H9 (cell line): ENCODE data around the gene TSPOAP1. TPM values are rescaled to one million over a fixed set of nuclear protein-coding genes. Genes with fewer than 3 reads are reported as not detected.

ENCODE experiments used
- DNase-seq: peaks from one replicate; pipeline ENCODE4 v3.0.0-alpha.2; 2017
- H2AFZ ChIP-seq: one replicate; pipeline ENCODE4 v1.6.1; 2013; ENCODE audit warnings: mild to moderate bottlenecking, low read length, control low read depth, moderate library complexity
- H2AK5ac ChIP-seq: 2 replicates; pipeline ENCODE4 v1.6.1; 2013; ENCODE audit warnings: low read length, control low read depth, mixed read lengths; ENCODE audit not compliant: insufficient read length
- H2BK120ac ChIP-seq: one replicate; pipeline ENCODE4 v1.6.1; 2013; ENCODE audit warnings: low read depth, mild to moderate bottlenecking, low read length, control low read depth, inconsistent platforms; ENCODE audit not compliant: poor library complexity, severe bottlenecking
- H2BK12ac ChIP-seq: 2 replicates; pipeline ENCODE4 v1.6.1; 2013; ENCODE audit warnings: low read length, control low read depth, mixed read lengths, low read depth; ENCODE audit not compliant: insufficient read length
- H2BK15ac ChIP-seq: 2 replicates; pipeline ENCODE4 v1.6.1; 2013; ENCODE audit warnings: low read depth, low read length, control low read depth
- H2BK20ac ChIP-seq: one replicate; pipeline ENCODE4 v1.6.1; 2013; ENCODE audit warnings: low read depth, mild to moderate bottlenecking, low read length, control low read depth, inconsistent platforms; ENCODE audit not compliant: poor library complexity, severe bottlenecking
- H2BK5ac ChIP-seq: 2 replicates; pipeline ENCODE4 v1.6.1; 2013; ENCODE audit warnings: low read length, control low read depth, mixed read lengths; ENCODE audit not compliant: insufficient read length
- H3K14ac ChIP-seq: 2 replicates; pipeline ENCODE4 v1.6.1; 2013; ENCODE audit warnings: low read length, control low read depth; ENCODE audit not compliant: insufficient read depth
- H3K18ac ChIP-seq: 2 replicates; pipeline ENCODE4 v1.6.1; 2013; ENCODE audit warnings: low read depth, mild to moderate bottlenecking, mixed read lengths, low read length, control low read depth; ENCODE audit not compliant: insufficient read length
- H3K23ac ChIP-seq: 2 replicates; pipeline ENCODE4 v1.6.1; 2013; ENCODE audit warnings: low read length, control low read depth, mixed read lengths, low read depth; ENCODE audit not compliant: insufficient read length
- H3K23me2 ChIP-seq: 2 replicates; pipeline ENCODE4 v1.6.1; 2013; ENCODE audit warnings: low read depth, mild to moderate bottlenecking, mixed read lengths, low read length, control low read depth; ENCODE audit not compliant: insufficient read length, poor library complexity, severe bottlenecking
- H3K27ac ChIP-seq: 2 replicates; pipeline ENCODE4 v1.5.1; 2013; ENCODE audit warnings: low read length, control low read depth, mixed read lengths, low read depth; ENCODE audit not compliant: insufficient read length
- H3K27me3 ChIP-seq: 2 replicates; pipeline ENCODE4 v1.6.1; 2013; ENCODE audit warnings: low read length, control low read depth, inconsistent platforms; ENCODE audit not compliant: insufficient read depth
- H3K4ac ChIP-seq: 2 replicates; pipeline ENCODE4 v1.6.1; 2013; ENCODE audit warnings: low read depth, mild to moderate bottlenecking, control low read depth, inconsistent platforms, low read length, moderate library complexity
- H3K4me1 ChIP-seq: 2 replicates; pipeline ENCODE4 v1.6.1; 2013; ENCODE audit warnings: low read length, control low read depth, inconsistent platforms; ENCODE audit not compliant: insufficient read depth
- H3K4me2 ChIP-seq: 2 replicates; pipeline ENCODE4 v1.6.1; 2013; ENCODE audit warnings: low read length, control low read depth, mixed read lengths; ENCODE audit not compliant: insufficient read length, insufficient read depth
- H3K56ac ChIP-seq: 2 replicates; pipeline ENCODE4 v1.6.1; 2013; ENCODE audit warnings: low read depth, mild to moderate bottlenecking, mixed read lengths, low read length, control low read depth; ENCODE audit not compliant: insufficient read length
- H3K79me1 ChIP-seq: 2 replicates; pipeline ENCODE4 v1.6.1; 2013; ENCODE audit warnings: low read depth, mild to moderate bottlenecking, moderate library complexity, low read length, control low read depth, inconsistent platforms; ENCODE audit not compliant: insufficient read depth, poor library complexity, severe bottlenecking
- H3K79me2 ChIP-seq: 2 replicates; pipeline ENCODE4 v1.6.1; 2013; ENCODE audit warnings: low read length, control low read depth, inconsistent platforms; ENCODE audit not compliant: insufficient read depth
- H3K9ac ChIP-seq: 2 replicates; pipeline ENCODE4 v1.6.1; 2013; ENCODE audit warnings: low read length, control low read depth, mixed read lengths; ENCODE audit not compliant: insufficient read length; ENCODE audit errors: extremely low read depth
- H3K9me3 ChIP-seq: one replicate; pipeline ENCODE4 v1.6.1; 2013; ENCODE audit warnings: low read depth, low read length, inconsistent platforms; ENCODE audit not compliant: control insufficient read depth
- H3T11ph ChIP-seq: one replicate; pipeline ENCODE4 v1.6.1; 2013; ENCODE audit warnings: mild to moderate bottlenecking, low read length, control low read depth, inconsistent platforms
- H4K20me1 ChIP-seq: one replicate; pipeline ENCODE4 v1.6.1; 2013; ENCODE audit not compliant: control insufficient read depth, insufficient read length, insufficient read depth
- H4K5ac ChIP-seq: 2 replicates; pipeline ENCODE4 v1.6.1; 2013; ENCODE audit warnings: low read depth, mild to moderate bottlenecking, mixed read lengths, low read length, control low read depth; ENCODE audit not compliant: insufficient read length
- H4K8ac ChIP-seq: replicated peaks from 2 replicates; pipeline ENCODE4 v1.6.1; 2013; ENCODE audit warnings: low read length, control low read depth, mixed read lengths, low read depth; ENCODE audit not compliant: insufficient read length
- H4K91ac ChIP-seq: 2 replicates; pipeline ENCODE4 v1.6.1; 2013; ENCODE audit warnings: low read depth, mild to moderate bottlenecking, moderate library complexity, mixed read lengths, low read length, control low read depth; ENCODE audit not compliant: insufficient read length
- H3K27ac Mint-ChIP-seq, 3 experiments: 2 replicates in 2 of 3; 3 replicates in 1 of 3; pipeline ENCODE4 v1.8.0; 2020 to 2021; ENCODE audit warnings: mixed read lengths in 3 of 3, mild to moderate bottlenecking in 1 of 3, moderate library complexity in 1 of 3
- H3K27me3 Mint-ChIP-seq: 2 replicates; pipeline ENCODE4 v1.8.0; 2021; ENCODE audit warnings: low read depth, mild to moderate bottlenecking, moderate library complexity, mixed read lengths
- H3K36me3 Mint-ChIP-seq, 3 experiments: 2 replicates in 2 of 3; 3 replicates in 1 of 3; pipeline ENCODE4 v1.8.0; 2020 to 2021; ENCODE audit warnings: low read depth in 3 of 3, mixed read lengths in 3 of 3; ENCODE audit not compliant: insufficient read depth in 1 of 3
- H3K4me1 Mint-ChIP-seq, 2 experiments: 2 replicates each; pipeline ENCODE4 v1.8.0; 2020; ENCODE audit warnings: mixed read lengths in 2 of 2
- H3K4me3 Mint-ChIP-seq, 2 experiments: 2 replicates in 1 of 2; 3 replicates in 1 of 2; pipeline ENCODE4 v1.8.0; 2020 to 2021; ENCODE audit warnings: mild to moderate bottlenecking in 2 of 2, mixed read lengths in 2 of 2, moderate library complexity in 1 of 2
- H3K9me3 Mint-ChIP-seq, 2 experiments: 2 replicates in 1 of 2; 3 replicates in 1 of 2; pipeline ENCODE4 v1.8.0; 2020; ENCODE audit warnings: mild to moderate bottlenecking in 2 of 2, mixed read lengths in 2 of 2, moderate library complexity in 1 of 2
- WGBS: extraction: QIAGEN DNeasy Blood & Tissue Kit; methylation state at CpG from one replicate; pipeline ENCODE4 v1.1.7; 2013; ENCODE audit warnings: missing lambda C conversion rate, low lambda C conversion rate, mixed read lengths; ENCODE audit not compliant: insufficient read length; ENCODE audit errors: extremely low coverage; 5-methylcytosine and 5-hydroxymethylcytosine counted together
- total RNA-seq: library from RNA; stranded (reverse); gene quantifications from 2 replicates; pipeline ENCODE4 v1.2.1, GENCODE V29; 2021
- TF ChIP-seq, protein P1 (sequence below): fragments of 200-600 bp; sonication (generic); conservative IDR thresholded peaks from 3 replicates; pipeline ENCODE4 v1.8.0; 2021; ENCODE audit warnings: antibody characterized with exemption, mild to moderate bottlenecking

Gene TSPOAP1
- total RNA-seq, 1 experiment from 2014 or later: 17.3 TPM

DNA sequence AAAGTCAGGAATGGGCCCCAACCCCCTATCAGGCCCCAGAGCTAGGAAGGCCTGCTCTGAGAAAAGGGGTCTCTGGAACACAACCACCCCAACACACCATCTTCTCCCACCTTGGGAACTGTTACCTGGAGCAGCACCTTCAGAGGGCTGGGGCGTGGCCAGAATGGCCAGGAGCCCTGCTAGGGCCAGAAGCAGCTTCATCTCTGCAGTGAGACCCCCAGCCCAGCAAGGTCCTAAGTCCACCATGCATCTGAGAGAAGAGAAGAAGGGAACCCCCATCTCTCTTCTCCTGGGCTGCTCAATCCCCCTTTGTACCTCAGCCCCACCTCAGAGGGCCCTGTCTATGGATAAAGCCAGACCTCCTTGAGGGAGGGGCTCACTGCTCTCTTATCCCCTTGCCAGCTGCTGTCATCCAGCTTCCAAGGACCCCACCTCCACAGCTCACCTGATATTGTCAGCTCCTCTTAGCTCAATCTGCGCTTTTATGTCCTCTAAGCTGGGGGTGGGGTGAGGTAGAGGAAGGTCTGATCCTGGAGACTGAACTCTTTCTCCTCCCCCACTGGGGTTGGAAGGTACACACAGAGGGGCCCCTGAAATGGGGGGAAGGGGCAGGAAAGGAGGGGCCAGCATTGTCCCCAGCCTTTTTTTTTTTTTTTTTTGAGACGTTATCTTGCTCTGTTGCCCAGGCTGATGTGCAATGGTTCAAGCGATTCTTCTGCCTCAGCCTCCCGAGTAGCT, 47.9 kb downstream of the TSPOAP1 start, which contains the start of gene MPO:
Gene MPO, minus strand, starts transcription at position 456 of the 738 bp plus-strand sequence. Its CDS starts 177 bp downstream, at position 279.
- WGBS: no CpG with 5 or more reads among the region's 5 CpGs
- H4K8ac ChIP-seq: no peak within 1 kb of the TSS
- H3K56ac ChIP-seq: no peak within 1 kb of the TSS
- Mint-ChIP-seq H3K27me3 (peaks cover 14% of the 10 kb centered on the region), H3K36me3 (no peaks in the 10 kb centered on the region; a peak in 2 of 7 replicates), H3K9me3 (no peaks in the 10 kb centered on the region), H3K4me3 (no peak within 1 kb of the TSS; a peak in 1 of 5 replicates), H3K27ac (peak within 1 kb of the TSS in 1 of 3 experiments; percentile 39; a peak in 1 of 7 replicates), H3K4me1 (peaks cover 22 to 28% of the 10 kb centered on the region in 2 experiments)
- no peaks in the 10 kb centered on the region for H3K23me2 ChIP-seq
- H3K9ac ChIP-seq: no peak within 1 kb of the TSS
- no peaks in the 10 kb centered on the region for H3K9me3 ChIP-seq
- no peak within 1 kb of the TSS for H3T11ph ChIP-seq
- H4K5ac ChIP-seq: no peak within 1 kb of the TSS
- no peaks in the 10 kb centered on the region for H3K79me1 ChIP-seq
- peaks cover 3% of the 10 kb centered on the region; the same call in 1 of the 2 replicates for H3K4me1 ChIP-seq
- TF ChIP-seq, protein P1, sequence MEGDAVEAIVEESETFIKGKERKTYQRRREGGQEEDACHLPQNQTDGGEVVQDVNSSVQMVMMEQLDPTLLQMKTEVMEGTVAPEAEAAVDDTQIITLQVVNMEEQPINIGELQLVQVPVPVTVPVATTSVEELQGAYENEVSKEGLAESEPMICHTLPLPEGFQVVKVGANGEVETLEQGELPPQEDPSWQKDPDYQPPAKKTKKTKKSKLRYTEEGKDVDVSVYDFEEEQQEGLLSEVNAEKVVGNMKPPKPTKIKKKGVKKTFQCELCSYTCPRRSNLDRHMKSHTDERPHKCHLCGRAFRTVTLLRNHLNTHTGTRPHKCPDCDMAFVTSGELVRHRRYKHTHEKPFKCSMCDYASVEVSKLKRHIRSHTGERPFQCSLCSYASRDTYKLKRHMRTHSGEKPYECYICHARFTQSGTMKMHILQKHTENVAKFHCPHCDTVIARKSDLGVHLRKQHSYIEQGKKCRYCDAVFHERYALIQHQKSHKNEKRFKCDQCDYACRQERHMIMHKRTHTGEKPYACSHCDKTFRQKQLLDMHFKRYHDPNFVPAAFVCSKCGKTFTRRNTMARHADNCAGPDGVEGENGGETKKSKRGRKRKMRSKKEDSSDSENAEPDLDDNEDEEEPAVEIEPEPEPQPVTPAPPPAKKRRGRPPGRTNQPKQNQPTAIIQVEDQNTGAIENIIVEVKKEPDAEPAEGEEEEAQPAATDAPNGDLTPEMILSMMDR: no peak
- H2AK5ac ChIP-seq: no peak within 1 kb of the TSS
- no peak for DNase-seq
- no peak within 1 kb of the TSS for H3K18ac ChIP-seq
- no peak within 1 kb of the TSS for H4K91ac ChIP-seq
- no peaks in the 10 kb centered on the region for H3K79me2 ChIP-seq
- H3K4me2 ChIP-seq: no peak within 1 kb of the TSS
- no peak within 1 kb of the TSS for H2BK20ac ChIP-seq
- no peak within 1 kb of the TSS for H2BK12ac ChIP-seq
- H4K20me1 ChIP-seq: no peaks in the 10 kb centered on the region
- H3K14ac ChIP-seq: no peak within 1 kb of the TSS
- H2AFZ ChIP-seq: no peak within 1 kb of the TSS
- H3K4ac ChIP-seq: no peak within 1 kb of the TSS
- H3K27ac ChIP-seq: no peak within 1 kb of the TSS
- no peak within 1 kb of the TSS for H3K23ac ChIP-seq
- H3K27me3 ChIP-seq: no peaks in the 10 kb centered on the region
- H2BK5ac ChIP-seq: no peak within 1 kb of the TSS
- H2BK15ac ChIP-seq: no peak within 1 kb of the TSS
- no peak within 1 kb of the TSS for H2BK120ac ChIP-seq
